H1 (cell line): ENCODE results near the gene KRT6C. TPM values are rescaled to one million over a fixed set of nuclear protein-coding genes. Genes with fewer than 3 reads are reported as not detected.
A peak's percentile ranks its signal among the peaks of the same experiment; 100 is the strongest.

Experiments used
- ASH2L ChIP-seq: fragments of 200-600, 300-600 bp; sonication (generic); IDR thresholded peaks from one replicate; pipeline ENCODE4 v1.7.1; 2017; ENCODE audit warnings: low read length
- CTBP2 ChIP-seq: IDR thresholded peaks from 2 replicates; pipeline ENCODE4 v1.7.0; 2011; ENCODE audit warnings: borderline replicate concordance, mild to moderate bottlenecking, moderate library complexity, mixed read lengths, low read length; ENCODE audit not compliant: insufficient read depth, insufficient read length
- CTCF ChIP-seq, 3 experiments: IDR thresholded peaks; 1 replicate in 2 of 3; 2 replicates in 1 of 3; pipeline versions ENCODE4 v1.5.1 to v1.6.1; 2011; ENCODE audit warnings: low read length in 3 of 3, mild to moderate bottlenecking in 3 of 3, inconsistent platforms in 2 of 3, low read depth in 1 of 3, moderate library complexity in 1 of 3; ENCODE audit not compliant: insufficient read depth in 1 of 3; ENCODE audit errors: control extremely low read depth in 1 of 3
- HDAC6 ChIP-seq: IDR thresholded peaks from one replicate; pipeline ENCODE4 v1.7.1; 2012; ENCODE audit warnings: low read depth, mild to moderate bottlenecking, inconsistent platforms, low read length, moderate library complexity
- JUND ChIP-seq: IDR thresholded peaks from 2 replicates; pipeline ENCODE4 v1.6.1; 2011; ENCODE audit warnings: mild to moderate bottlenecking, improper control_type of control experiment, low read length
- MAX ChIP-seq: IDR thresholded peaks from 2 replicates; pipeline ENCODE4 v1.6.1; 2012; ENCODE audit warnings: inconsistent platforms
- NANOG ChIP-seq: IDR thresholded peaks from 2 replicates; pipeline ENCODE4 v1.6.1; 2011; ENCODE audit warnings: low read length, low read depth, mild to moderate bottlenecking, inconsistent platforms; ENCODE audit not compliant: insufficient read depth, poor library complexity, severe bottlenecking
- POLR2A ChIP-seq, 2 experiments: IDR thresholded peaks; 1 replicate in 1 of 2; 2 replicates in 1 of 2; pipeline ENCODE4 v1.6.1; 2011; ENCODE audit warnings: low read depth in 2 of 2, low read length in 2 of 2, mild to moderate bottlenecking in 2 of 2; ENCODE audit errors: control extremely low read depth in 1 of 2
- SIN3A ChIP-seq, 2 experiments: IDR thresholded peaks in 1 of 2; conservative IDR thresholded peaks in 1 of 2; 2 replicates each; pipeline ENCODE4 v1.6.1; 2011 to 2012; ENCODE audit warnings: low read length in 2 of 2, improper control_type of control experiment in 1 of 2, low read depth in 1 of 2, mild to moderate bottlenecking in 1 of 2
- SIRT6 ChIP-seq: IDR thresholded peaks from one replicate; pipeline ENCODE4 v1.7.1; 2012; ENCODE audit warnings: low read length, inconsistent platforms
- TAF7 ChIP-seq: optimal IDR thresholded peaks from 2 replicates; pipeline ENCODE3; 2011; ENCODE audit warnings: low read depth, mild to moderate bottlenecking, inconsistent platforms, low read length, moderate library complexity, borderline replicate concordance
- USF2 ChIP-seq: IDR thresholded peaks from 2 replicates; pipeline ENCODE4 v1.6.1; 2011; ENCODE audit warnings: low read length, improper control_type of control experiment
- polyA plus RNA-seq, 7 experiments: library from polyadenylated mRNA; depleted of rRNA in 3 of 7; stranded (reverse) in 5 of 7; unstranded in 2 of 7; fragments of >200 nt in 5 of 7; fragments of 200-250 nt in 2 of 7; gene quantifications; 1 replicate in 5 of 7; 2 replicates in 1 of 7; 4 replicates in 1 of 7; pipeline versions ENCODE4 v1.2.1 to v1.2.3, GENCODE V29; 2011 to 2013; ENCODE audit warnings: missing spikeins in 2 of 7, mixed read lengths in 2 of 7
- total RNA-seq: library from RNA; stranded (reverse); fragmentation: NEBNext Ultra II Directional; extraction: Animal tissue kit (Norgen Biotek cat#: 25700); gene quantifications from 2 replicates; pipeline ENCODE4 v1.2.1, GENCODE V29; 2021

Gene KRT6C
- total and polyA plus RNA-seq, 2 of the 8 experiments (the other 6 are each of a cell fraction or from before 2014, with no cell fraction given): not detected

- no peak; the same call in 1 of the 2 replicates for TF ChIP-seq MAX
- TF ChIP-seq JUND: peak; percentile 38; the same call in 1 of the 2 replicates
- TF ChIP-seq SIN3A (conservative IDR thresholded peaks at IDR 0.05 in 1 of 2, IDR thresholded peaks at IDR 0.05 in 1 of 2; ENCODE audit: low read depth in 1 of 2, low read length in 2 of 2): no peak
- no peak for TF ChIP-seq POLR2A (IDR thresholded peaks at IDR 0.05; ENCODE audit: control extremely low read depth in 1 of 2, low read depth in 2 of 2, low read length in 2 of 2)
- TF ChIP-seq NANOG: no peak
- TF ChIP-seq CTCF (IDR thresholded peaks at IDR 0.05; ENCODE audit: control extremely low read depth in 1 of 3, insufficient read depth in 1 of 3, low read depth in 1 of 3, low read length in 3 of 3): peak in 2 of 3 experiments; percentile 24 to 27; a peak in 2 of 4 replicates
- TF ChIP-seq TAF7: no peak
- peak; percentile 76 for TF ChIP-seq ASH2L
- TF ChIP-seq SIRT6: no peak
- peak; percentile 61 for TF ChIP-seq CTBP2
- TF ChIP-seq HDAC6: no peak
- TF ChIP-seq USF2: no peak
Observed at GRCh38 chr12:52442600-52443061, 31.0 kb downstream of the KRT6C start (continued).
